Measurements from ENCODE around the gene ABI2. TPM values are rescaled to one million over a fixed set of nuclear protein-coding genes. Genes with fewer than 3 reads are reported as not detected.
"Not testable (repeated sequence)": the region's sequence is repeated elsewhere in the genome, so short reads cannot be mapped to it uniquely, and the experiment has no call there.

Gene ABI2
- total and polyA plus RNA-seq, 2 donors from 2014 or later, result 26.7 to 66.6 TPM

DNA sequence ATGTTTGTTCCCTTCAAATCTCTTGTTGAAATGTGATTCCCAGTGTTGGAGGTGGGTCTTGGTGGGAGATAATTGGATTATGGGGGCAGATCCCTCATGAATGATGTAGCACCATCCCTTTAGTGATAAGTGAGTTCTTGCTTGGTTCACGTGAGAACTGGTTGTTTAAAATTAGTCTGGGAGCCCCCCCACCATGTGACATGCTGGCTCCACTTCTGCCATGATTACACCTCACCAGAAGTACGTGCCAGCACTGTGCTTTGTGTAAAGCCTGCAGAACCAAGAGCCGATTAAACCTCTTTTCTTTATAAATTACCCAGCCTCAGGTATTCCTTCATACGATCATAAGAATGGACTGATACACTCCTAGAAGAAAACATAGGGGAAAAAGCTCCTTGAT, 10.1 kb downstream of the ABI2 start:
- Histone ChIP-seq H3K36me3 (ENCODE audit: control insufficient read depth in 2 of 3, insufficient read depth in 3 of 3, low read length in 3 of 3) (peaks cover 0 to 2% (median 0%) of the 10 kb centered on the region in 3 donors), H3K4me1 (ENCODE audit: control insufficient read depth in 2 of 3, insufficient read depth in 2 of 3, low read depth in 1 of 3, low read length in 3 of 3) (peaks cover 0 to 4% (median 3%) of the 10 kb centered on the region in 3 donors), H3K9ac (ENCODE audit: low read length in 3 of 3) (no peak overlapping the region), H3K27ac (ENCODE audit: low read depth in 2 of 2, low read length in 2 of 2) (no peak overlapping the region), H3K4me3 (ENCODE audit: low read length in 3 of 3) (no peak overlapping the region), H3K9me3 (ENCODE audit: control insufficient read depth in 2 of 3, insufficient read depth in 1 of 3, low read length in 3 of 3) (peaks cover 0 to 1% (median 0%) of the 10 kb centered on the region in 3 donors), H3K27me3 (ENCODE audit: control insufficient read depth, insufficient read depth, low read length) (no peaks in the 10 kb centered on the region)
- TF ChIP-seq, protein P1, sequence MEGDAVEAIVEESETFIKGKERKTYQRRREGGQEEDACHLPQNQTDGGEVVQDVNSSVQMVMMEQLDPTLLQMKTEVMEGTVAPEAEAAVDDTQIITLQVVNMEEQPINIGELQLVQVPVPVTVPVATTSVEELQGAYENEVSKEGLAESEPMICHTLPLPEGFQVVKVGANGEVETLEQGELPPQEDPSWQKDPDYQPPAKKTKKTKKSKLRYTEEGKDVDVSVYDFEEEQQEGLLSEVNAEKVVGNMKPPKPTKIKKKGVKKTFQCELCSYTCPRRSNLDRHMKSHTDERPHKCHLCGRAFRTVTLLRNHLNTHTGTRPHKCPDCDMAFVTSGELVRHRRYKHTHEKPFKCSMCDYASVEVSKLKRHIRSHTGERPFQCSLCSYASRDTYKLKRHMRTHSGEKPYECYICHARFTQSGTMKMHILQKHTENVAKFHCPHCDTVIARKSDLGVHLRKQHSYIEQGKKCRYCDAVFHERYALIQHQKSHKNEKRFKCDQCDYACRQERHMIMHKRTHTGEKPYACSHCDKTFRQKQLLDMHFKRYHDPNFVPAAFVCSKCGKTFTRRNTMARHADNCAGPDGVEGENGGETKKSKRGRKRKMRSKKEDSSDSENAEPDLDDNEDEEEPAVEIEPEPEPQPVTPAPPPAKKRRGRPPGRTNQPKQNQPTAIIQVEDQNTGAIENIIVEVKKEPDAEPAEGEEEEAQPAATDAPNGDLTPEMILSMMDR (IDR thresholded peaks at IDR 0.05; ENCODE audit: borderline replicate concordance, extremely low read depth, insufficient read depth), result no peak
- FAIRE-seq, result no peak
- intact Hi-C loops (cut with DNase I), result no loop called here
- no peak for DNase-seq

DNA sequence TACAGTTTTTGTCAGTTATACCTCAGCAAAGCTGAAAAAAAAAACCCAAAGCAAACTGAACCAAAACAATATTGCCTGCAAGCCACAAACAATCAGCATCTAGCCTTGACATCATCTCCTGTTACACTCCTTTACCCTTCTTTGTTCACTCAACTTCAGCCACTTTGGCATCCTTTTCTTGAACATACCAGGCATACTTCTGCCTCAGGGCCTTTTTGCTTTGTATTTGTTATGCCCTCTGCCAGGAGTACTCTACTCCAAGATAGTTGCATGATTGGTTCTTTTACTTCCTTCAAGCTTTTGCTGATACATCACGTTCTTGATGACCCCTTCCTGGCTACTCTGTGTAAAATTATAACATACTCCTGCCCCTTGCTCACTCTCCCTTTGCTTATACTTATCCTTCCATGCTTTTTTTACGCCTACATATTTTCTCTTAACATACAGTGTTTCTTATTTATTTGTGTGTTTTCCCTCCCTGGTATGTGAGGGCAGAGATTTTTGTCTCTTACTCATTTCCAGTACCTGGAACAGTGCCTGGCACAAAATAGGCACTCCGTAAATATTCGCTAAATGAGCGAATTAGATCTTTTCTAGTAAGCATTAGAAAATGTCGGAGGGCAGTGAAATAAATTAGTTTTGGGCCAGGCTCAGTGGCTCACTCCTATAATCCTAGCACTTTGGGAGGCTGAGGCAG, 12.7 kb downstream of the ABI2 start:
- TF ChIP-seq, protein P1 (IDR thresholded peaks at IDR 0.05; ENCODE audit: borderline replicate concordance, extremely low read depth, insufficient read depth), result no peak
- Histone ChIP-seq H3K27ac (ENCODE audit: low read depth in 2 of 2, low read length in 2 of 2) (no peak overlapping the region), H3K9ac (ENCODE audit: low read length in 3 of 3) (no peak overlapping the region), H3K4me3 (ENCODE audit: low read length in 3 of 3) (no peak overlapping the region), H3K27me3 (ENCODE audit: control insufficient read depth, insufficient read depth, low read length) (no peaks in the 10 kb centered on the region), H3K9me3 (ENCODE audit: control insufficient read depth in 2 of 3, insufficient read depth in 1 of 3, low read length in 3 of 3) (peaks cover 0 to 1% (median 0%) of the 10 kb centered on the region in 3 donors), H3K36me3 (ENCODE audit: control insufficient read depth in 2 of 3, insufficient read depth in 3 of 3, low read length in 3 of 3) (no peaks in the 10 kb centered on the region), H3K4me1 (ENCODE audit: control insufficient read depth in 2 of 3, insufficient read depth in 2 of 3, low read depth in 1 of 3, low read length in 3 of 3) (peaks cover 0 to 4% (median 3%) of the 10 kb centered on the region in 3 donors)
- intact Hi-C loops (cut with DNase I), result no loop called here
- DNase-seq, result peak in 1 of 5 donors; percentile 38
- no peak for FAIRE-seq

DNA sequence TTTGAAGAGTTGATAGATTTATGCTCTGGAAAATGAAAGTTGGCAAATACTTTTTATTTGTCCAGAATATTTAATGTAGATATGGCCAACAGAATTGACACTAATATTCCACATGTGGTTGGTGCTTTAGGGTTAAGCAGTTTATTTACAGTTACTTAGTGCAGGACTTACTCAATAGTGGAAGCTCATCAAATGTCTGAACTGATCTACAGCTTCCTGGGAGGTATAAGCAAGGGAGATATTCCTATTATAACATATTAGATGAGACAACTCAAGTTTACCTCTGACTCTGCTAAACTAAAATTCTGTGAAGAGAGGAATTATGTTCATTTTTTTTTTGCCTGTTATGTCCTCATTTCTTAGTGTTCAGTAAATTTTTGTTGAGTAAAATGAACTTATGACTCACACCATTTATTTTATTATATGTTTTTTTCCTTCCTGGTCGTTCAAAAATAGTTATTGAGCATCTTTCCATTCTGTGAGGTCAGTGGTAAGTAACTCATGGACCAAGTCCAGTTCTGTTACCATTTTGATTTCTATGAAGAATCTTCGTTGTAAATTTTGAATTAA, 13.6 kb downstream of the ABI2 start:
- H3K4me3 ChIP-seq (ENCODE audit: low read length in 3 of 3), result no peak overlapping the region
- no peak for FAIRE-seq
- H3K4me1 ChIP-seq (ENCODE audit: control insufficient read depth in 2 of 3, insufficient read depth in 2 of 3, low read depth in 1 of 3, low read length in 3 of 3), result peaks cover 0 to 4% (median 3%) of the 10 kb centered on the region in 3 donors
- no peaks in the 10 kb centered on the region for H3K27me3 ChIP-seq (ENCODE audit: control insufficient read depth, insufficient read depth, low read length)
- no peak overlapping the region for H3K27ac ChIP-seq (ENCODE audit: low read depth in 2 of 2, low read length in 2 of 2)
- intact Hi-C loops (cut with DNase I), result no loop called here
- no peaks in the 10 kb centered on the region for H3K36me3 ChIP-seq (ENCODE audit: control insufficient read depth in 2 of 3, insufficient read depth in 3 of 3, low read length in 3 of 3)
- no peak for DNase-seq
- H3K9ac ChIP-seq (ENCODE audit: low read length in 3 of 3), result no peak overlapping the region
- TF ChIP-seq, protein P1 (IDR thresholded peaks at IDR 0.05; ENCODE audit: borderline replicate concordance, extremely low read depth, insufficient read depth), result no peak
- no peaks in the 10 kb centered on the region for H3K9me3 ChIP-seq (ENCODE audit: control insufficient read depth in 2 of 3, insufficient read depth in 1 of 3, low read length in 3 of 3)

DNA sequence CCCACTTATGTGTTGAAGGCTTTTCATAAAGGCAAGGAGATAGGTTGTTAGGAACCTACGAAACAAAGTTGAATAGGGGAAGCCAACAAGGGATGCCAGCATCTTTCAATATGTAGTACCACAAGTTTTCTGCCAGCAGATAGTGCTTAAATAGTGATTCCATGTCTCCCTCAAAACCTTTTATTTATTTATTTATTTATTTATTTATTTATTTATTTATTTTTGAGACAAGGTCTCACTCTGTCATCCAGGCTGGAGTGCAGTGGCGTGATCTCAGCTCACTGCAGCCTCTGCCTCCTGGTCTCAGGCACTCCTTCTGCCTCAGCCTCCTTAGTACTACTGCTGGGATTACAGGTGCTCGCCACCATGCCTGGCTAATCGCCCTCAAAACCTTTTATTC, 14.2 kb downstream of the ABI2 start:
- H3K9me3 ChIP-seq (ENCODE audit: control insufficient read depth in 2 of 3, insufficient read depth in 1 of 3, low read length in 3 of 3); H3K4me1 ChIP-seq (ENCODE audit: control insufficient read depth in 2 of 3, insufficient read depth in 2 of 3, low read depth in 1 of 3, low read length in 3 of 3); intact Hi-C loops (cut with DNase I); FAIRE-seq; H3K36me3 ChIP-seq (ENCODE audit: control insufficient read depth in 2 of 3, insufficient read depth in 3 of 3, low read length in 3 of 3); H3K9ac ChIP-seq (ENCODE audit: low read length in 3 of 3); H3K4me3 ChIP-seq (ENCODE audit: low read length in 3 of 3); DNase-seq; H3K27me3 ChIP-seq (ENCODE audit: control insufficient read depth, insufficient read depth, low read length); H3K27ac ChIP-seq (ENCODE audit: low read depth in 2 of 2, low read length in 2 of 2): not testable (repeated sequence)

All from kidney (tissue), 14 donors.